CD4-positive, alpha-beta T cell (primary cell): ENCODE measurements around the gene NAAA. TPM values are rescaled to one million over a fixed set of nuclear protein-coding genes. Genes with fewer than 3 reads are reported as not detected.

Experiments
- ATAC-seq: fragments of 200-7000 bp; cut with Tn5 transposase; one replicate; pipeline ENCODE4 v1.10.0; 2022; ENCODE audit warnings: mild to moderate bottlenecking; ENCODE audit not compliant: poor library complexity
- CTCF ChIA-PET: fragments of 350-600 bp; sonication (Branson Sonifier 250); formaldehyde crosslinking; loops from one replicate; lab custom pipeline; 2021; ENCODE audit warnings: antibody characterized with exemption, inconsistent platforms; lab: Charles Lee
- POLR2A ChIA-PET: fragments of 350-600 bp; sonication (Branson Sonifier 250); formaldehyde crosslinking; loops from one replicate; lab custom pipeline; 2021; ENCODE audit warnings: antibody characterized with exemption, inconsistent platforms; lab: Charles Lee
- DNase-seq, 14 experiments: peaks; one replicate each; pipeline ENCODE4 v3.0.0-alpha.2; 2013 to 2020; ENCODE audit warnings: mixed read lengths in 2 of 14
- H3K27ac ChIP-seq, 2 donors: one replicate each; pipeline versions ENCODE4 v1.5.1 to v1.7.0; 2013; ENCODE audit warnings: low read length in 2 of 2, low read depth in 1 of 2, mild to moderate bottlenecking in 1 of 2
- H3K27me3 ChIP-seq, 2 experiments: 1 replicate in 1 of 2; 2 replicates in 1 of 2; pipeline versions ENCODE4 v1.6.1 to v1.7.0; 2013; ENCODE audit warnings: low read length in 2 of 2, control low read depth in 1 of 2, mild to moderate bottlenecking in 1 of 2, moderate library complexity in 1 of 2; ENCODE audit not compliant: insufficient read depth in 2 of 2, control insufficient read depth in 1 of 2
- H3K36me3 ChIP-seq: one replicate; pipeline ENCODE4 v1.6.1; 2013; ENCODE audit warnings: low read length, control low read depth; ENCODE audit not compliant: insufficient read depth
- H3K4me1 ChIP-seq: one replicate; pipeline ENCODE4 v1.6.1; 2013; ENCODE audit warnings: low read length, control low read depth; ENCODE audit not compliant: insufficient read depth
- H3K4me3 ChIP-seq: one replicate; pipeline ENCODE4 v1.5.1; 2013; ENCODE audit warnings: mild to moderate bottlenecking, low read length, moderate library complexity
- H3K9me3 ChIP-seq, 2 experiments: 1 replicate in 1 of 2; 2 replicates in 1 of 2; pipeline versions ENCODE4 v1.6.1 to v1.7.0; 2013; ENCODE audit warnings: low read length in 2 of 2, mild to moderate bottlenecking in 2 of 2, control low read depth in 1 of 2, moderate library complexity in 1 of 2; ENCODE audit not compliant: control insufficient read depth in 1 of 2, insufficient read depth in 1 of 2
- H3K27ac Mint-ChIP-seq: one replicate; pipeline ENCODE4 v1.8.0; 2020; ENCODE audit warnings: mixed read lengths
- H3K27me3 Mint-ChIP-seq: one replicate; pipeline ENCODE4 v1.8.0; 2021; ENCODE audit warnings: mixed read lengths
- H3K36me3 Mint-ChIP-seq: one replicate; pipeline ENCODE4 v1.8.0; 2021; ENCODE audit warnings: low read depth, mixed read lengths
- H3K4me1 Mint-ChIP-seq: one replicate; pipeline ENCODE4 v1.8.0; 2021; ENCODE audit warnings: low read depth, mixed read lengths
- H3K4me3 Mint-ChIP-seq: one replicate; pipeline ENCODE4 v1.8.0; 2020; ENCODE audit warnings: mild to moderate bottlenecking, mixed read lengths
- H3K9me3 Mint-ChIP-seq: one replicate; pipeline ENCODE4 v1.8.0; 2020; ENCODE audit warnings: mixed read lengths
- CTCF ChIP-seq: fragments of 200-600 bp; IDR thresholded peaks from one replicate; pipeline ENCODE4 v1.8.0; 2022; ENCODE audit warnings: antibody characterized with exemption, mild to moderate bottlenecking
- intact Hi-C, 2 experiments: fragments of 100-400 bp; cut with DNase I in 1 of 2; cut with micrococcal nuclease in 1 of 2; formaldehyde crosslinking; loops; one replicate each; pipeline versions ENCODE4 v1.15.1 to v1.9.0; 2023 to 2025; cut with DNase I, micrococcal nuclease
- total RNA-seq, 174 experiments: library from RNA in 2 of 174; stranded (reverse) in 2 of 174; gene quantifications; one replicate each; pipeline ENCODE4 v1.2.3 and lab custom pipeline; 2021 to 2026

The NAAA gene
- total RNA-seq, 2 experiments from 2014 or later: 32.6 to 33.3 TPM

- no peaks in the 10 kb centered on the region for H3K4me1 Mint-ChIP-seq
- no peak overlapping the region for H3K4me3 Mint-ChIP-seq
- no peaks in the 10 kb centered on the region for H3K36me3 Mint-ChIP-seq
- peaks cover 10% of the 10 kb centered on the region for H3K27me3 Mint-ChIP-seq
- H3K27me3 ChIP-seq: no peaks in the 10 kb centered on the region
- no peak overlapping the region for H3K27ac Mint-ChIP-seq
- intact Hi-C loops: no loop called here
- H3K9me3 ChIP-seq: no peaks in the 10 kb centered on the region
- H3K4me3 ChIP-seq: no peak overlapping the region
- ATAC-seq (no peak), DNase-seq (no peak)
- no peaks in the 10 kb centered on the region for H3K36me3 ChIP-seq
- no peak overlapping the region for H3K27ac ChIP-seq
- no peaks in the 10 kb centered on the region for H3K4me1 ChIP-seq
- ChIA-PET POLR2A (no interaction called here), CTCF (no interaction called here)
- no peak for TF ChIP-seq CTCF
- H3K9me3 Mint-ChIP-seq: no peaks in the 10 kb centered on the region
Measured at GRCh38 chr4:75881476-75881875, 59.3 kb downstream of the NAAA start.

GRCh38 chr4:75880278-75880677 is 60.5 kb downstream of the NAAA start:
- Mint-ChIP-seq H3K27me3 (peaks cover 10% of the 10 kb centered on the region), H3K36me3 (no peaks in the 10 kb centered on the region), H3K27ac (no peak overlapping the region), H3K4me1 (no peaks in the 10 kb centered on the region), H3K4me3 (no peak overlapping the region), H3K9me3 (no peaks in the 10 kb centered on the region)
- Histone ChIP-seq H3K27ac (no peak overlapping the region), H3K27me3 (no peaks in the 10 kb centered on the region), H3K36me3 (no peaks in the 10 kb centered on the region), H3K4me3 (no peak overlapping the region), H3K4me1 (no peaks in the 10 kb centered on the region), H3K9me3 (no peaks in the 10 kb centered on the region)
- ChIA-PET POLR2A (no interaction called here), CTCF (no interaction called here)
- ATAC-seq (no peak), DNase-seq (no peak)
- no peak for TF ChIP-seq CTCF
- intact Hi-C loops: no loop called here

GRCh38 chr4:75878246-75878756 is 62.5 kb downstream of the NAAA start:
- CTCF ChIA-PET: no interaction called here
- peaks cover 5% of the 10 kb centered on the region for H3K27me3 Mint-ChIP-seq
- no peaks in the 10 kb centered on the region for H3K4me1 Mint-ChIP-seq
- H3K36me3 ChIP-seq: no peaks in the 10 kb centered on the region
- no peak for TF ChIP-seq CTCF
- H3K27ac Mint-ChIP-seq: no peak overlapping the region
- H3K4me1 ChIP-seq: no peaks in the 10 kb centered on the region
- intact Hi-C loops: no loop called here
- DNase-seq (no peak), ATAC-seq (no peak)
- no peaks in the 10 kb centered on the region for H3K9me3 ChIP-seq
- no peaks in the 10 kb centered on the region for H3K36me3 Mint-ChIP-seq
- no peak overlapping the region for H3K4me3 ChIP-seq
- POLR2A ChIA-PET: no interaction called here
- no peaks in the 10 kb centered on the region for H3K27me3 ChIP-seq
- H3K27ac ChIP-seq: no peak overlapping the region
- H3K4me3 Mint-ChIP-seq: no peak overlapping the region
- H3K9me3 Mint-ChIP-seq: no peaks in the 10 kb centered on the region
